Measurements from ENCODE around the gene GPR78.

- TF ChIP-seq YY1 (IDR thresholded peaks at IDR 0.05; ENCODE audit: low read depth, low read length): no peak
- no peak for TF ChIP-seq CTCF (IDR thresholded peaks at IDR 0.05; ENCODE audit: control extremely low read depth in 1 of 3, insufficient read depth in 1 of 3, low read depth in 1 of 3, low read length in 3 of 3)
- no peak for TF ChIP-seq SP1 (IDR thresholded peaks at IDR 0.05; ENCODE audit: low read depth, low read length)
These were observed 37.4 kb downstream of the GPR78 start for GRCh38 chr4:8617486-8618040.

Data from H1 (cell line).